Stomach (tissue), 9 donors: ENCODE results near the gene GPN2. TPM values are rescaled to one million over a fixed set of nuclear protein-coding genes. Genes with fewer than 3 reads are reported as not detected.

Experiments
- DNase-seq, 2 donors: peaks; one replicate each; pipeline versions ENCODE4 v3.0.0 to v3.0.0-alpha.2; 2013 to 2019
- H3K27ac ChIP-seq, 5 donors: fragments of 200-600 bp in 4 of 5; sonication (generic) in 4 of 5; one replicate each; pipeline ENCODE4 v1.5.1; 2013 to 2019; ENCODE audit warnings: mild to moderate bottlenecking in 1 of 5, moderate library complexity in 1 of 5
- H3K27me3 ChIP-seq, 3 donors: fragments of 200-600 bp; sonication (generic); one replicate each; pipeline ENCODE4 v1.5.1; 2017 to 2019; ENCODE audit warnings: mixed run types in 1 of 3
- H3K36me3 ChIP-seq, 4 donors: fragments of 200-600 bp; sonication (generic); 1 replicate in 3 of 4; 2 replicates in 1 of 4; pipeline ENCODE4 v1.5.1; 2016 to 2019
- H3K4me1 ChIP-seq, 4 donors: fragments of 200-600 bp; sonication (generic); one replicate each; pipeline ENCODE4 v1.5.1; 2016 to 2019
- H3K4me3 ChIP-seq, 4 donors: fragments of 200-600 bp; sonication (generic) in 3 of 4; one replicate each; pipeline ENCODE4 v1.5.1; 2016 to 2019; ENCODE audit warnings: mild to moderate bottlenecking in 1 of 4
- H3K9me3 ChIP-seq, 4 donors: fragments of 200-600 bp; sonication (generic); one replicate each; pipeline ENCODE4 v1.5.1; 2016 to 2019
- EP300 ChIP-seq: sonication (generic); formaldehyde crosslinking; IDR thresholded peaks from one replicate; pipeline ENCODE4 v1.6.1; 2017; ENCODE audit warnings: antibody characterized with exemption
- POLR2A ChIP-seq, 4 donors: fragments of 450-650 bp; IDR thresholded peaks; one replicate each; pipeline ENCODE4 v1.6.1; 2016; ENCODE audit warnings: antibody characterized with exemption in 4 of 4, control low read depth in 2 of 4, mild to moderate bottlenecking in 1 of 4, moderate library complexity in 1 of 4
- POLR2AphosphoS5 ChIP-seq, 3 donors: sonication (generic); formaldehyde crosslinking; IDR thresholded peaks; one replicate each; pipeline ENCODE4 v1.6.1; 2016; ENCODE audit warnings: antibody characterized with exemption in 3 of 3
- WGBS, 5 donors: extraction: QIAGEN DNeasy Blood & Tissue Kit in 3 of 5; methylation state at CpG; one replicate each; pipeline versions ENCODE4 v1.1.5 to v1.1.7; 2013 to 2018; 5-methylcytosine and 5-hydroxymethylcytosine counted together
- intact Hi-C: fragments of 100-400 bp; cut with DNase I; formaldehyde crosslinking; loops from one replicate; pipeline ENCODE4 v1.15.1; 2023; ENCODE audit warnings: low total_unique reads
- polyA plus RNA-seq, 3 donors: library from polyadenylated mRNA; stranded (reverse); fragments of 200-250 nt; gene quantifications; one replicate each; pipeline ENCODE4 v1.2.3, GENCODE V29; 2013
- total RNA-seq, 5 donors: library from RNA; depleted of rRNA; stranded (reverse); fragments of >200 nt; gene quantifications; one replicate each; pipeline versions ENCODE4 v1.1.0 to v1.2.3, GENCODE V29; 2014 to 2016
- TF ChIP-seq, protein P1 (sequence below), 7 experiments: fragments of 450-650 bp in 4 of 7; fragments of 200-600 bp in 3 of 7; sonication (generic) in 3 of 7; IDR thresholded peaks; one replicate each; pipeline ENCODE4 v1.5.1; 2016 to 2019; ENCODE audit warnings: antibody characterized with exemption in 7 of 7, control low read depth in 2 of 7, mild to moderate bottlenecking in 1 of 7
- donor health status: healthy with polysubstance abuse.
- donor health status: Bipolar disorder and iron deficiency.
- donor health status: healthy.

GPN2 gene
- total and polyA plus RNA-seq, 8 donors: 5.4 to 66.3 (median 12.3) TPM

DNA sequence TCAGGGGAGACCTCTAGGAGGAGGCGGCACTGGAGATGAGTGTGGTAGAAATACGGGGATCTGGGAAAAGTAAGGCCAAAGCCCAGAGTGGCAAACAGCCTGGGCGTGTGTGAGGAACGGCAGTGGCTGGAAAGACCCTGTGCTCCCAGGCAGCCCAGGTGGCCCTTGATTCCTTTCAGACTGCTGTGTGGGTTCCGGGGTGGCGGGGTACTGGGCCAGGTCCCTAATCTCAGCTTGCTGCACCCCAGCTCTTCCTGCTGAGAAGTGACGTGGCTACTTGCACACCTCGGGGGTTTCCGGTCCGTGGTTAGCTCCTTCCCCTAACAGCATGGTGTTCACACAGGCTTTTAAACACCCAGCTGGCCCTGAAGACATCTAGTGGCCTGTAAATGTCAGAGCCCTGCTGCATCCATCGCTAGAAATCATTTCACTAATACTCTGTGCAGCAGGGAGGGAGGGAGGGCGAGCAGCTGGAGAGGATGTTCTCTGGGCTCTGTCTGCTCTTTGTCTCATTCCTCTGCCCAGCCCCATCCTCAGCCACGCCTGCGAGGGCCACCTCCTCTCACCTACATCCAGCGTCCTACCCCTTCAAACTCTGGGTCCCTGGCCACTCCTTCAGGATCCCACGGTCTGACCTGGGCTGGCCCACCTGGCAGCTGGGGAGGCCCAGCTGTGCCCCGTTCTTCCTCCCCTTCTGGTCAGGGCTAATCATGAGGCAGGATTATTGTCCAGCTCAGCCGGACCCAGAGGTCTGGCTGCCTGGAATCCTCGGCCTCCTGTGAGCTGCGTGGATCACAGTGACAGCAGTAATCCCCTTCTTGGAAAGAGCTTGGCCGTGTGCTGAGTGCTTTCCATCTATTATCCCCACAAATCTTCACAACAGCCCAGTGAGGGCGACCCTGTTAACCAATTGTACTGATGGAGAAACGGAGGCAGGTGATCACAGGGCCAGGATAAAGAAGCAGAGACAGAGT, 56.4 kb downstream of the GPN2 start:
- H3K4me1 ChIP-seq: peaks cover 9 to 59% (median 39%) of the 10 kb centered on the region in 4 donors
- DNase-seq: peak; percentile 64 to 77
- H3K9me3 ChIP-seq: no peaks in the 10 kb centered on the region
- WGBS, 5 donors: 64 to 85% (median 79%) methylated on average over 21 to 23 of the region's 23 CpGs
- TF ChIP-seq POLR2AphosphoS5 (IDR thresholded peaks at IDR 0.05) (peak in 2 of 3 donors; percentile 3 to 7), EP300 (no peak)
- intact Hi-C loops: no loop called here
- no peaks in the 10 kb centered on the region for H3K27me3 ChIP-seq
- H3K4me3 ChIP-seq: no peak overlapping the region
- H3K27ac ChIP-seq: peak overlapping the region; percentile 13 to 81 (median 59)
- peaks cover 17 to 78% (median 69%) of the 10 kb centered on the region in 4 donors for H3K36me3 ChIP-seq

DNA sequence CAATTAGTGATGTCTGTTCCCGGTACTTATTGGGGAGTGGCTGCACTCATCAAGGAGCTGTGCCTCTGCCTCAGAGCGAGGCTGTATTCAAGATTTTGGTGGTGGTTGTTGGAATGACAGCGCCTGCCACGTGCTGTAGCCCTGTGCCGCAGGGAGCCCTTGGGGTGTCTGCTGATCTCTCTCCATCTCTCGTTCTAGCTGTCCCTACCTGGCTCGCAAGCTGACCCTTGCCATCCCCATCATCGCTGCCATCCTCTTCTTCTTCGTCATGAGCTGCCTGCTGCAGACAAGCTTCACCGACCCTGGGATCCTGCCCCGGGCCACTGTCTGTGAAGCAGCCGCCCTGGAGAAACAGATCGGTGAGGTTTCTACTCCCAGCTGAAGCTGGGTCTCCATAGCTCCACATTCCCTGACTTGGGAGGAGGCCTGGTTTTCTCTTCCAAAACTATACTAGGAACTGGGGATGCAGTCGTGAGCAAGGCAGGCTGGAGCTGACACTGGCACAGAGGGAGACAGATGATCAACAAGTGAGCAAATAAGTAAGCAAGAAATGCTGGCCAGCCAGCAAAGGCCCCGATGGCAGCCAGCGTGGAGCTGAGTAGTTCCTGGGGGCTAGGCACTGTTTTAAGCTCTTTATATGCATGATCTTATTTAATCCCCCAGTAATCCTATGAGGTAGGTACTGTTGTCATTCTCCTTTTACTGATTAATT, 57.7 kb downstream of the GPN2 start:
- Histone ChIP-seq H3K4me3 (no peak overlapping the region), H3K9me3 (no peaks in the 10 kb centered on the region), H3K27ac (peak overlapping the region in 2 of 5 donors; percentile 81), H3K4me1 (peaks cover 22 to 65% (median 53%) of the 10 kb centered on the region in 4 donors), H3K36me3 (peaks cover 16 to 65% (median 56%) of the 10 kb centered on the region in 4 donors), H3K27me3 (no peaks in the 10 kb centered on the region)
- intact Hi-C loops: no loop called here
- TF ChIP-seq POLR2AphosphoS5 (IDR thresholded peaks at IDR 0.05): no peak
- no peak for TF ChIP-seq POLR2A (IDR thresholded peaks at IDR 0.05)
- TF ChIP-seq EP300: no peak
- TF ChIP-seq, protein P1, sequence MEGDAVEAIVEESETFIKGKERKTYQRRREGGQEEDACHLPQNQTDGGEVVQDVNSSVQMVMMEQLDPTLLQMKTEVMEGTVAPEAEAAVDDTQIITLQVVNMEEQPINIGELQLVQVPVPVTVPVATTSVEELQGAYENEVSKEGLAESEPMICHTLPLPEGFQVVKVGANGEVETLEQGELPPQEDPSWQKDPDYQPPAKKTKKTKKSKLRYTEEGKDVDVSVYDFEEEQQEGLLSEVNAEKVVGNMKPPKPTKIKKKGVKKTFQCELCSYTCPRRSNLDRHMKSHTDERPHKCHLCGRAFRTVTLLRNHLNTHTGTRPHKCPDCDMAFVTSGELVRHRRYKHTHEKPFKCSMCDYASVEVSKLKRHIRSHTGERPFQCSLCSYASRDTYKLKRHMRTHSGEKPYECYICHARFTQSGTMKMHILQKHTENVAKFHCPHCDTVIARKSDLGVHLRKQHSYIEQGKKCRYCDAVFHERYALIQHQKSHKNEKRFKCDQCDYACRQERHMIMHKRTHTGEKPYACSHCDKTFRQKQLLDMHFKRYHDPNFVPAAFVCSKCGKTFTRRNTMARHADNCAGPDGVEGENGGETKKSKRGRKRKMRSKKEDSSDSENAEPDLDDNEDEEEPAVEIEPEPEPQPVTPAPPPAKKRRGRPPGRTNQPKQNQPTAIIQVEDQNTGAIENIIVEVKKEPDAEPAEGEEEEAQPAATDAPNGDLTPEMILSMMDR (IDR thresholded peaks at IDR 0.05): no peak
- WGBS, 5 donors: 84 to 88% (median 87%) methylated on average over 12 to 16 of the region's 16 CpGs
- no peak for DNase-seq

DNA sequence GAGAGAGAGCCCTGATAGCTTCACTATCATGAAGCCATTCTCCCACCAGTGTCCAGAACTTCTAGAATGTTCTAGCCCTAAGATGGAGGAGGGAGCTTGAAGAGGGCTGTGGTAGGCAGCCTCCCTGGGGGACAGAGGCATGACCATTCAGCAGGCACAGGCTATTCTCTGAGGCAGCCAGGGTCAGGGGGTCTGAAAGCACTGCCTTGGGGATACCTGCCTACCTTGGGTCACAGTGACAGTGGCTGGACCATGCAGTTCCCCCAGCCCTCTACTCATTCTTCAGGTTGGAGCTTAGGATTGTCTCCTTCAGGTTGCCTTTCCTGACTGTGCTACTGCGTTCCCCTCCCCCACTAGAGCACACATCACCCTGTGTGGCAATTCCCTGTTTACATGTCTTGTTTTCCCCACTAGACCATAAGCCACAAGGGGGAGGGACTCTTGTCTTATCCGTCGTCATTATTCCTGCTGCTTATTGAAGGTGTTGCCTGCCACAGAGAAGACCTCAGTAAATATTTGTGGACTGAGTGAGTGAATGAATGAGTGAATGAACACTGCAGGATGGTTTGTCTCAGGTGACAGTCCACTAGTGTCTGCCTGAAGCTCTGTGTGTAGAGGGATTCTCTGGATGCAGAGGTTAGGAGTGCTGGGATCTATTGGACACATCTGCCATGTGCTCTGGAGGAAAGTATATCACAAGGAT, 58.4 kb downstream of the GPN2 start:
- intact Hi-C loops: no loop called here
- WGBS, 5 donors: 30 to 53% (median 39%) methylated on average over 3 of the region's 3 CpGs

DNA sequence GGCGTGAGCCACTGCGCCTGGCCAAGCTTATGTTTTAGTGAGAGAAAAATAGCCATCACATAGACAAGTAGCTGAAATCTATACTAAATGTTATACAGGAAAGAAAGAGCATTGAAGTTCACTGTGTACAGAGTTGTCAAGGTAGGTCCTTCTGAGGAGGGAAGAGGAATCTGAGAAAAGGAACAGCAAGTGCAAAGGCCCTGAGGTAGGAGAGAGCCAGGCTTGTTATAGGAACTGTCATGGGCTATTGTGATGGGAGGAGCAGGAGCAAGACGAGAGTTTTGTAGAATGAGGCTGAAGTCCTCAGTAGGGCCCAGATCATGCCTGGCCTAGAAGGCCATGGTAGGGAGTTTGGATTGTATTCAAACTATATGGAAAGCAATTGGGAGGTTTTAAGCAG, 59.0 kb downstream of the GPN2 start:
- WGBS, 5 donors: 91 to 95% (median 95%) methylated on average over 3 of the region's 3 CpGs
- peaks cover 16 to 53% (median 47%) of the 10 kb centered on the region in 4 donors for H3K36me3 ChIP-seq
- H3K4me1 ChIP-seq: peaks cover 27 to 71% (median 59%) of the 10 kb centered on the region in 4 donors

More for the DNA sequence above, 58.4 kb downstream of the GPN2 start:
- Histone ChIP-seq H3K36me3 (peaks cover 16 to 59% (median 52%) of the 10 kb centered on the region in 4 donors), H3K4me1 (peaks cover 25 to 69% (median 57%) of the 10 kb centered on the region in 4 donors), H3K27me3 (no peaks in the 10 kb centered on the region), H3K27ac (peak overlapping the region in 2 of 5 donors; percentile 81), H3K9me3 (no peaks in the 10 kb centered on the region), H3K4me3 (no peak overlapping the region)
- TF ChIP-seq EP300: no peak
- peak in 2 of 3 donors; percentile 5 to 60 for TF ChIP-seq POLR2AphosphoS5 (IDR thresholded peaks at IDR 0.05)
- TF ChIP-seq POLR2A (IDR thresholded peaks at IDR 0.05): no peak
- DNase-seq: peak in 1 of 2 donors; percentile 49

More for the DNA sequence above, 59.0 kb downstream of the GPN2 start:
- intact Hi-C loops: no loop called here
- H3K27me3 ChIP-seq: no peaks in the 10 kb centered on the region
- no peak for TF ChIP-seq POLR2AphosphoS5 (IDR thresholded peaks at IDR 0.05)
- no peak for TF ChIP-seq POLR2A (IDR thresholded peaks at IDR 0.05)
- TF ChIP-seq EP300: no peak
- TF ChIP-seq, protein P1 (IDR thresholded peaks at IDR 0.05): no peak
- H3K4me3 ChIP-seq: no peak overlapping the region
- H3K27ac ChIP-seq: peak overlapping the region in 2 of 5 donors; percentile 81
- no peak for DNase-seq
- H3K9me3 ChIP-seq: no peaks in the 10 kb centered on the region
